Astrocyte of the cerebellum (primary cell): ENCODE measurements around the gene MYL4.

ENCODE experiments used
- DNase-seq: peaks from one replicate; pipeline ENCODE4 v3.0.0-alpha.2; 2011; ENCODE audit warnings: low read depth
- H3K4me3 ChIP-seq: 2 replicates; pipeline ENCODE4 v1.5.1; 2011; ENCODE audit warnings: mild to moderate bottlenecking, low read depth, low read length, moderate library complexity
- in situ Hi-C: cut with HindIII; loops from 2 replicates; pipeline ENCODE4 v1.10.0; 2017; ENCODE audit warnings: low sequenced_read_pairs
- TF ChIP-seq, protein P1 (sequence below): IDR thresholded peaks from 2 replicates; pipeline ENCODE4 v1.5.1; 2012; ENCODE audit warnings: low read length, low read depth, moderate library complexity, mild to moderate bottlenecking; ENCODE audit errors: missing control alignments

Gene MYL4

GRCh38 chr17:47193931-47194511 is 15.1 kb upstream of the MYL4 start:
- H3K4me3 ChIP-seq: no peak overlapping the region
- TF ChIP-seq, protein P1, sequence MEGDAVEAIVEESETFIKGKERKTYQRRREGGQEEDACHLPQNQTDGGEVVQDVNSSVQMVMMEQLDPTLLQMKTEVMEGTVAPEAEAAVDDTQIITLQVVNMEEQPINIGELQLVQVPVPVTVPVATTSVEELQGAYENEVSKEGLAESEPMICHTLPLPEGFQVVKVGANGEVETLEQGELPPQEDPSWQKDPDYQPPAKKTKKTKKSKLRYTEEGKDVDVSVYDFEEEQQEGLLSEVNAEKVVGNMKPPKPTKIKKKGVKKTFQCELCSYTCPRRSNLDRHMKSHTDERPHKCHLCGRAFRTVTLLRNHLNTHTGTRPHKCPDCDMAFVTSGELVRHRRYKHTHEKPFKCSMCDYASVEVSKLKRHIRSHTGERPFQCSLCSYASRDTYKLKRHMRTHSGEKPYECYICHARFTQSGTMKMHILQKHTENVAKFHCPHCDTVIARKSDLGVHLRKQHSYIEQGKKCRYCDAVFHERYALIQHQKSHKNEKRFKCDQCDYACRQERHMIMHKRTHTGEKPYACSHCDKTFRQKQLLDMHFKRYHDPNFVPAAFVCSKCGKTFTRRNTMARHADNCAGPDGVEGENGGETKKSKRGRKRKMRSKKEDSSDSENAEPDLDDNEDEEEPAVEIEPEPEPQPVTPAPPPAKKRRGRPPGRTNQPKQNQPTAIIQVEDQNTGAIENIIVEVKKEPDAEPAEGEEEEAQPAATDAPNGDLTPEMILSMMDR: no peak
- no peak for DNase-seq
- in situ Hi-C loops: no loop called here

GRCh38 chr17:47197821-47198220 is 11.3 kb upstream of the MYL4 start:
- no peak overlapping the region for H3K4me3 ChIP-seq
- in situ Hi-C loops: no loop called here

GRCh38 chr17:47199627-47200324 is 9.4 kb upstream of the MYL4 start:
- in situ Hi-C loops: no loop called here
- TF ChIP-seq, protein P1: no peak
- no peak overlapping the region for H3K4me3 ChIP-seq
- no peak for DNase-seq

More at GRCh38 chr17:47197821-47198220, 11.3 kb upstream of the MYL4 start:
- TF ChIP-seq, protein P1: no peak
- DNase-seq: no peak

GRCh38 chr17:47200325-47200664 is 8.9 kb upstream of the MYL4 start:
- in situ Hi-C loops: no loop called here
- DNase-seq: no peak
- no peak overlapping the region for H3K4me3 ChIP-seq
- TF ChIP-seq, protein P1: no peak

GRCh38 chr17:47201166-47201565 is 8.0 kb upstream of the MYL4 start:
- no peak overlapping the region for H3K4me3 ChIP-seq
- TF ChIP-seq, protein P1: no peak
- in situ Hi-C loops: no loop called here
- no peak for DNase-seq

- DNase-seq: no peak
- in situ Hi-C loops: no loop called here
- no peak overlapping the region for H3K4me3 ChIP-seq
Measured at GRCh38 chr17:47203984-47204721, 5.0 kb upstream of the MYL4 start.

More at GRCh38 chr17:47203984-47204721, 5.0 kb upstream of the MYL4 start:
- TF ChIP-seq, protein P1: no peak
